ENCODE measurements around the gene NCOA1. TPM values are rescaled to one million over a fixed set of nuclear protein-coding genes. Genes with fewer than 3 reads are reported as not detected.

Gene NCOA1
- total RNA-seq, 1 experiment from 2014 or later: 24.6 TPM

DNA sequence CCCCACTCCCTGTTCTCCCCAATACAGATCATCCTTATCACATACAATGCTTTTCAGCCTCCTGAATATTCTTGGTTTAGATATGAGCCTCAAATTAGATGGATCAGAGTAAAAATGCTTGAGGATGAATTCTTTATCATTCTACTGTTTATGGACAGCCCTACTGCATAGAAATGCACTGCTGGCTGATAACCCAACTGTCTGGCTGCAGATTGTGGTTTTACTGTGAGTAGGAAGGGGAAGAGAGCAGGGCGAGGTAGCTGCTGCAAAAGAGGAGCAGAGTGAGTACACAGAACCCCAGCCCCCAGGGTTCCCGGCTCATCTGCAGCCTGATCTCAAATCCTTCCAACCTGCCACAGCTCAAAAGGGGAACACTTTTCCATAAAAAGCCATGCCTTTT is 29.4 kb upstream of the NCOA1 start:
- Histone ChIP-seq H3K36me3 (ENCODE audit: control insufficient read depth, insufficient read depth, low read length) (no peaks in the 10 kb centered on the region), H3K4me3 (ENCODE audit: low read depth in 2 of 2, low read length in 2 of 2) (no peak overlapping the region), H3K27ac (ENCODE audit: low read length) (no peak overlapping the region), H3K4me1 (ENCODE audit: control insufficient read depth, insufficient read depth, low read length) (no peaks in the 10 kb centered on the region), H3K9me3 (ENCODE audit: control insufficient read depth, insufficient read depth, low read depth, low read length) (no peaks in the 10 kb centered on the region), H3K27me3 (ENCODE audit: control insufficient read depth, insufficient read depth, low read length) (no peaks in the 10 kb centered on the region; the same call in none of the 2 replicates)
- no peak for DNase-seq (ENCODE audit: low read depth, low spot score)
- ATAC-seq: no peak
- in situ Hi-C loops (cut with HindIII; ENCODE audit: low pct_unique_long_range_greater_than_20kb, low sequenced_read_pairs) (no loop called here), intact Hi-C loops (cut with micrococcal nuclease; ENCODE audit: unreplicated experiment) (no loop called here)
- TF ChIP-seq, protein P1, sequence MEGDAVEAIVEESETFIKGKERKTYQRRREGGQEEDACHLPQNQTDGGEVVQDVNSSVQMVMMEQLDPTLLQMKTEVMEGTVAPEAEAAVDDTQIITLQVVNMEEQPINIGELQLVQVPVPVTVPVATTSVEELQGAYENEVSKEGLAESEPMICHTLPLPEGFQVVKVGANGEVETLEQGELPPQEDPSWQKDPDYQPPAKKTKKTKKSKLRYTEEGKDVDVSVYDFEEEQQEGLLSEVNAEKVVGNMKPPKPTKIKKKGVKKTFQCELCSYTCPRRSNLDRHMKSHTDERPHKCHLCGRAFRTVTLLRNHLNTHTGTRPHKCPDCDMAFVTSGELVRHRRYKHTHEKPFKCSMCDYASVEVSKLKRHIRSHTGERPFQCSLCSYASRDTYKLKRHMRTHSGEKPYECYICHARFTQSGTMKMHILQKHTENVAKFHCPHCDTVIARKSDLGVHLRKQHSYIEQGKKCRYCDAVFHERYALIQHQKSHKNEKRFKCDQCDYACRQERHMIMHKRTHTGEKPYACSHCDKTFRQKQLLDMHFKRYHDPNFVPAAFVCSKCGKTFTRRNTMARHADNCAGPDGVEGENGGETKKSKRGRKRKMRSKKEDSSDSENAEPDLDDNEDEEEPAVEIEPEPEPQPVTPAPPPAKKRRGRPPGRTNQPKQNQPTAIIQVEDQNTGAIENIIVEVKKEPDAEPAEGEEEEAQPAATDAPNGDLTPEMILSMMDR (IDR thresholded peaks at IDR 0.05): no peak
- TF ChIP-seq, protein P2, sequence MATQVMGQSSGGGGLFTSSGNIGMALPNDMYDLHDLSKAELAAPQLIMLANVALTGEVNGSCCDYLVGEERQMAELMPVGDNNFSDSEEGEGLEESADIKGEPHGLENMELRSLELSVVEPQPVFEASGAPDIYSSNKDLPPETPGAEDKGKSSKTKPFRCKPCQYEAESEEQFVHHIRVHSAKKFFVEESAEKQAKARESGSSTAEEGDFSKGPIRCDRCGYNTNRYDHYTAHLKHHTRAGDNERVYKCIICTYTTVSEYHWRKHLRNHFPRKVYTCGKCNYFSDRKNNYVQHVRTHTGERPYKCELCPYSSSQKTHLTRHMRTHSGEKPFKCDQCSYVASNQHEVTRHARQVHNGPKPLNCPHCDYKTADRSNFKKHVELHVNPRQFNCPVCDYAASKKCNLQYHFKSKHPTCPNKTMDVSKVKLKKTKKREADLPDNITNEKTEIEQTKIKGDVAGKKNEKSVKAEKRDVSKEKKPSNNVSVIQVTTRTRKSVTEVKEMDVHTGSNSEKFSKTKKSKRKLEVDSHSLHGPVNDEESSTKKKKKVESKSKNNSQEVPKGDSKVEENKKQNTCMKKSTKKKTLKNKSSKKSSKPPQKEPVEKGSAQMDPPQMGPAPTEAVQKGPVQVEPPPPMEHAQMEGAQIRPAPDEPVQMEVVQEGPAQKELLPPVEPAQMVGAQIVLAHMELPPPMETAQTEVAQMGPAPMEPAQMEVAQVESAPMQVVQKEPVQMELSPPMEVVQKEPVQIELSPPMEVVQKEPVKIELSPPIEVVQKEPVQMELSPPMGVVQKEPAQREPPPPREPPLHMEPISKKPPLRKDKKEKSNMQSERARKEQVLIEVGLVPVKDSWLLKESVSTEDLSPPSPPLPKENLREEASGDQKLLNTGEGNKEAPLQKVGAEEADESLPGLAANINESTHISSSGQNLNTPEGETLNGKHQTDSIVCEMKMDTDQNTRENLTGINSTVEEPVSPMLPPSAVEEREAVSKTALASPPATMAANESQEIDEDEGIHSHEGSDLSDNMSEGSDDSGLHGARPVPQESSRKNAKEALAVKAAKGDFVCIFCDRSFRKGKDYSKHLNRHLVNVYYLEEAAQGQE (IDR thresholded peaks at IDR 0.05; ENCODE audit: insufficient read depth in 1 of 2, low read depth in 2 of 2, low read length in 1 of 2): no peak
- TF ChIP-seq TCF7L2 (IDR thresholded peaks at IDR 0.05; ENCODE audit: low read depth, low read length) (no peak), SIN3A (IDR thresholded peaks at IDR 0.05; ENCODE audit: borderline replicate concordance, insufficient read depth, low read depth, low read length) (no peak), POLR2AphosphoS5 (IDR thresholded peaks at IDR 0.05; ENCODE audit: low read depth, low read length) (no peak)
- CTCF ChIA-PET: no interaction called here
- BruUV-seq (replicated peaks): no TSS peak
- POLR2A ChIA-PET: no interaction called here

DNA sequence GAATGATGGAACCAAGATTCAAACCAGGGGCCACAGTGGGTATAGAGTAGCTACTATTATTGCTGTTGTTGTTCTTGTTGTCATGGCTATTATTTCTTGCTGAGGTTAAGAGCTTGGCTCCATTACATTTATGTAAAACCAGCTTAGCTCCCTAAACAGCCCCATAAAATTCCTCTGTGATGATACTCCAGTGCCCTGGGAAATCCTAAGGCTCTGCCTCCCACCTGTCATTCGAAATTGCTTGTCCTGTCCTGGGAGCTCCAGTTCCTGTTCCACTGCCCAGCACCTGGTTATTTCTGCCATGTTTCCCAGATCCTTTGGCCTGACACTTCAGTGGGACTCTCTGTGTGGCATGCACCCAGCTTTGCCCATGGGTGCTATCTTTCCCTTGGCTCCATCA is 27.8 kb upstream of the NCOA1 start:
- no TSS peak for BruUV-seq (replicated peaks)
- intact Hi-C loops (cut with micrococcal nuclease; ENCODE audit: unreplicated experiment) (no loop called here), in situ Hi-C loops (cut with HindIII; ENCODE audit: low pct_unique_long_range_greater_than_20kb, low sequenced_read_pairs) (no loop called here)
- Histone ChIP-seq H3K4me1 (ENCODE audit: control insufficient read depth, insufficient read depth, low read length) (no peaks in the 10 kb centered on the region), H3K27ac (ENCODE audit: low read length) (no peak overlapping the region), H3K9me3 (ENCODE audit: control insufficient read depth, insufficient read depth, low read depth, low read length) (no peaks in the 10 kb centered on the region), H3K4me3 (ENCODE audit: low read depth in 2 of 2, low read length in 2 of 2) (no peak overlapping the region), H3K36me3 (ENCODE audit: control insufficient read depth, insufficient read depth, low read length) (no peaks in the 10 kb centered on the region), H3K27me3 (ENCODE audit: control insufficient read depth, insufficient read depth, low read length) (peaks cover 6% of the 10 kb centered on the region)
- ATAC-seq: no peak
- DNase-seq (ENCODE audit: low read depth, low spot score): no peak
- ChIA-PET POLR2A (interaction anchor here (0.7 kb wide), 1 partner anchor 11 kb away, joined by 3 read pairs; no protein-coding TSS in a partner anchor), CTCF (no interaction called here)
- TF ChIP-seq SIN3A (IDR thresholded peaks at IDR 0.05; ENCODE audit: borderline replicate concordance, insufficient read depth, low read depth, low read length) (no peak), POLR2AphosphoS5 (IDR thresholded peaks at IDR 0.05; ENCODE audit: low read depth, low read length) (no peak), TCF7L2 (IDR thresholded peaks at IDR 0.05; ENCODE audit: low read depth, low read length) (no peak)
- TF ChIP-seq, protein P1 (IDR thresholded peaks at IDR 0.05): no peak
- TF ChIP-seq, protein P2 (IDR thresholded peaks at IDR 0.05; ENCODE audit: insufficient read depth in 1 of 2, low read depth in 2 of 2, low read length in 1 of 2): no peak

Data from Panc1 (cell line).